D721Med (cell line): ENCODE data around the gene RAMP1.

Source experiments
- DNase-seq: peaks from one replicate; pipeline ENCODE4 v3.0.0; 2011; ENCODE audit warnings: low spot score; ENCODE audit not compliant: insufficient read length
- FAIRE-seq: peaks from 2 replicates; lab custom pipeline; 2011; peaks lifted over from hg19 to GRCh38; lab: Jason Lieb, UNC
- TF ChIP-seq, protein P1 (sequence below): IDR thresholded peaks from 2 replicates; pipeline ENCODE4 v1.5.1; 2012; ENCODE audit warnings: mild to moderate bottlenecking, control low read depth; ENCODE audit not compliant: insufficient read depth; ENCODE audit errors: missing control alignments

The RAMP1 gene

DNA sequence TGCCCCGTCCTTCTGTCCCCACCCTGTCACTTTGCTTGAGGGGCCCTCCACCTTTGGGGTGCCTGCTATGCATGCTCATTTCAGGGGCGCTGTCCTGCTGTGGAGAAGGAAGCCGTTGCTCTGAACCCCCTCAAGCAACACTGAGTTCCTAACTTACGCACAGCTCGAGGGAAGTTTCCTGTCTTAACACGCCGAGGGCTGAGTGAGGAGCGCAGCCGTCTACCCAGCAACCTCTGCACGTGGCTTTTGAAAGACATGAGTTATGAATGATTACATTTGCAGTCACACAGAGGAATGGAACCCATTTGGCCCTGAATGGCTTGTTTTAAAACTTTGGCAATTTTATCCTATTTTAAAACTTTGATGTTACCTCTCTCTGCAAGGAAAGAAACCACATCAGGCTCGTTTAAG, 14.0 kb downstream of the RAMP1 start:
- DNase-seq (no peak), FAIRE-seq (no peak)
- TF ChIP-seq, protein P1, sequence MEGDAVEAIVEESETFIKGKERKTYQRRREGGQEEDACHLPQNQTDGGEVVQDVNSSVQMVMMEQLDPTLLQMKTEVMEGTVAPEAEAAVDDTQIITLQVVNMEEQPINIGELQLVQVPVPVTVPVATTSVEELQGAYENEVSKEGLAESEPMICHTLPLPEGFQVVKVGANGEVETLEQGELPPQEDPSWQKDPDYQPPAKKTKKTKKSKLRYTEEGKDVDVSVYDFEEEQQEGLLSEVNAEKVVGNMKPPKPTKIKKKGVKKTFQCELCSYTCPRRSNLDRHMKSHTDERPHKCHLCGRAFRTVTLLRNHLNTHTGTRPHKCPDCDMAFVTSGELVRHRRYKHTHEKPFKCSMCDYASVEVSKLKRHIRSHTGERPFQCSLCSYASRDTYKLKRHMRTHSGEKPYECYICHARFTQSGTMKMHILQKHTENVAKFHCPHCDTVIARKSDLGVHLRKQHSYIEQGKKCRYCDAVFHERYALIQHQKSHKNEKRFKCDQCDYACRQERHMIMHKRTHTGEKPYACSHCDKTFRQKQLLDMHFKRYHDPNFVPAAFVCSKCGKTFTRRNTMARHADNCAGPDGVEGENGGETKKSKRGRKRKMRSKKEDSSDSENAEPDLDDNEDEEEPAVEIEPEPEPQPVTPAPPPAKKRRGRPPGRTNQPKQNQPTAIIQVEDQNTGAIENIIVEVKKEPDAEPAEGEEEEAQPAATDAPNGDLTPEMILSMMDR: no peak

DNA sequence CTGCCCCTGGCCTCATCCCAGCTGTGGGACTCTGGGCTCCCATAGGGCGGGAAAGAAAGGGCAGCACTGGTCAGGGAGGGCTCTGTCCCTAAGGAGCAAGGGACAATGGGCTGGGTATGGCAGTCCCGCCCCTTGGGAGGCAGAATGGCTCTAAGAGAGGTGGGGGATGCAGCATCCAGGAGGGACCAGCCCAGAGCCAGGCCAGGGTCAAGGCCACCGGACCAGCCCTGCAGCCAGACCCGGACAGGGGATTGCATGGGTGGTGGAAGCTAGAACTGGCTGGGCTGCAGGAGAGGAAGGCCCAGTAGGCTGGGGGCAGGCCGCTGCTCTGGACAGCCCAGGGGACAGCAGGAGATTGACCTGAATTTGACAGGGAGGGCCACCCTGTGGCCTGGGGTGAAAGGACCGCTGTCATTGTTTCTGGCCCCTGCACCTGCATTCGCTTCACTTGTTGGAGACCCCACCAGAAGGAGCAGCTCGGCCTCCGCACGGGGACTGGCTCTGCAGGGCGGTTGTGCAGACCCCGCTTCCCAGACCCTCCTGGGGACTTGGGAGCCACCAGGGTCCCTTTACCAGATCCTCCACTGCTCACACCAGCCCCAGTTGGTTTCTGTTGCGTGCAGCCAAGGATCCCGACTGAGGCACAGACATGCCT, 14.6 kb downstream of the RAMP1 start:
- DNase-seq (no peak), FAIRE-seq (no peak)
- TF ChIP-seq, protein P1: no peak

DNA sequence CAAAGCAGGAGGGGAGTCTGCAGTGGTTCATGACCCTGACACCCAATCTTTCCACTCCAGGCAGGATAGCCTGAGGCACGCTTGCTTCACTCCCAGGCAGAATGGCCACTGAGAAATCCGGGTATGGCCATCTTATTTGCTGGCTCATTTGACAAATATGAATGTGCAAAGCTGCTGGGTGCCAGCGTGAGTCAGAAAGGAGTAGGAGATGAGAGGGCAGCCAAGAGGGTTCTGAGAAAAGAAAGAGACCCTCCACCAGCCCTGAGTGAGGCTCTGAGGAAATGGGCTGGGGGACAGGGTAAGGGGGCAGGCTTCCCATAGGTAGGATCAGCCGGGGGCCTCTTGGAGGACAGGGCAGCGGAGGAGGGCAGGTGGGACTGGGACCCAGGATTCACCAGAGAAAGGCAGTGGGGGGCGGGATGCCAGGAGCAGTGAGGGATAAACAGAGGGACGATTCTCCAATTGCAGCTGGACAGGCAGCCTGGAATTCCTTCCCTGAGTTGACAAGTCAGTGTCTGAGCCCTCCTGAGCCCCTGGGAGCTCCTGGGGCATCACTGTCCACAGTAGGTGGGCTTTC, 15.2 kb downstream of the RAMP1 start:
- TF ChIP-seq, protein P1: no peak
- no peak for DNase-seq
- FAIRE-seq: no peak

DNA sequence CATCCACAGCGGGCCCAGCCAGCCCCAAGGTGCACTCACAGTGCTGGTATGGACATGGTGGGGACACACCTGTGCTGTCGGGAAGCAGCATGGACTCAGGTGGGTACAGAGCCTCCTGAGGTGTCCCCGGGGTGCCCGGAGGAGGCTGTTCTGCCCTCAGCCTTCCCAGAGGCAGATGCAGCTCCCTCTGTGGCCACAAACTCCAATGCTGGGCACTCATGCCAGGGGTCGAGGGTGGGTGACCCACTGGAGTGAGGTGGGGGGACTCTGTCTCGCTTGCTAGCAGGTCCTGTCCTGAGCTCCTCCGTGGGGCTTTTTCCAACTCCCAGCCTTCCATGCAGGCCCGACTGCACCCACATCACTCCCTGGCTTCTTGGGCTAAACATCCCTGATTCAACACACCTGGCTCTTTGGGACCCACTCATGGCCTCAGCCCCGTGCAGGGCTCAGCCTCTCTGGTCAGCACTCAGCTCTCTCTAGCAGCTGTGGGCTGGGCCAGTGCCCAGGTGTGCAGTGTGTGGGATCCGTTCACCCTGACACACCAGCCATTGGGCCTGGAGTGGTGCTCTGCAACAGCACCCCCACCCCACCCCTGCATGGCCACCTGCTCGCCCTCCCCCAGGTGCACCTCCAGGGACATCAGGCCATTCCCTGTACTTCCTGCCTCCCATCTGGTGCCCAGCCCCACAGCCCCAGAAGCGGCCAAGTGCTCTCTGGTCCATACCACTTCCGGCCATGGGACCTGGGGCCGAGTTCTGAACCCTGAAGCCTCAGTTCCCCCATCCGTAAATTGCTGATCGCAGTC, 16.0 kb downstream of the RAMP1 start:
- DNase-seq (no peak), FAIRE-seq (no peak)
- TF ChIP-seq, protein P1: no peak

DNA sequence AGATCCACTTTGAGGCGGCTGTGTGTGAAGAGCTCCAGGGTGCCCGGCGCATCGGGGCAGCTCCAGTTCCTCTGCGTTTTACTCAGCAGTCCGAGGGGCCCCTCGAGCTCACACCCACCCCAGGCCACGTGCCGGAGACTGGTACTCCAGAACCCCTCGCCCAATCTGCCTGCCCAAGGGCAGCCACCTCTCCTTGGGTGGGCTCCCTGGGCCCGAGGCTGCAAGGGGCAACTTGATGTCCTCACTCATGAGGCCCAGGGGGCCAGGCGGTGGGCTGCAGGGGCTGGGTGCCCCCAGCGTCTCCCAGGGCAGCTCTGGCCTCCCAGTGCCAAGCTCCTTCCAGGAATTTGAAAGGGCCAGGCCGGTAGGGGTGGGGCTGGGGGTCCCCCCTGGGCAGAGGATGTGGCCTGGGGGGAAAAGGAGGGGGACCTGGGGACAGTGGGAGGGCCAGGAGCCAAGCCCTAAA, 16.7 kb downstream of the RAMP1 start:
- TF ChIP-seq, protein P1: no peak
- no peak for DNase-seq
- FAIRE-seq: no peak

DNA sequence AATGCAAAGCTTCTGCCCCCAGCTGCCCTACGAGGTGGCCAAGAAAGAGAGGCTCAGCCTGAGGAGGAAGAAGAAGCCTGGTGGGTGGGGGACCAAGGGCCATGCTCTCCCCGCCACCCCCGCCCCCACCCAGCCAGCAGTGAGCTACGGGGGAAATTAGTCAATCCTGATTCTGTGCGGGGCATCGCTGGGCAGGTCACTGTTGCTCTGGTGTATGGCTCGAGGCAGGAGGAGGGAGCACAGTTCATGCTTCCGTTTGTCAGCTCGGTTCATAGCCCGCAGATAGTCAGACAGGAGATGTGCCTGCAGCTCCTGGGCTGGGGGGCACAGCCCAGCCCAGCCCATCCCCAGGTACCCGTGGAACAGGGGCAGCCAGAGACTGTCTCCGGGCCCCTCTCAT, 17.1 kb downstream of the RAMP1 start:
- TF ChIP-seq, protein P1: no peak
- FAIRE-seq: no peak

More for the DNA sequence above, 17.1 kb downstream of the RAMP1 start:
- DNase-seq: no peak
